ENCODE data around the gene RBFOX2. TPM values are rescaled to one million over a fixed set of nuclear protein-coding genes. Genes with fewer than 3 reads are reported as not detected.

Gene RBFOX2
- total RNA-seq, 1 donor from 2014 or later, result 126 TPM

DNA sequence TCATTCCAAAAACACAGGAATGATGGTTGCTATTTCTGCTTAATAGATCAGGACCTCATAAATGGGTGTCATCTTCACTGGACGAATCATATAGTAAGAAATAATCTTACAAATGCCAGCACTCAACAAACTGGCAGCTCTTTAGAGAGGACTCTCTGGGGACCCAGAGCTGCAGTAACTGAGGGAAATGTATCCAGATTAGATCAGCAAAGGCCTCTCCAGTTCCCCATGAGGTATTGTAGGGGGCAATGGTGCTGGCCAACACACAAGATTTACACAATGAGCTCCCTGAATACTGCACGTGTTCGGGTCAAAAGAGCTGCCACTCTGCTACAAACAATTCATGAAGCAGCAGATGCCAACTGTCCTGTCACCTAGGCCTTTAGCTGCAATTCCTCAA lies 110.2 kb downstream of the RBFOX2 start:
- Mint-ChIP-seq H3K9me3 (no peaks in the 10 kb centered on the region), H3K4me3 (no peak overlapping the region), H3K27me3 (ENCODE audit: low read depth) (no peaks in the 10 kb centered on the region), H3K36me3 (ENCODE audit: low read depth) (no peaks in the 10 kb centered on the region), H3K27ac (ENCODE audit: unreplicated experiment) (no peak overlapping the region), H3K4me1 (peaks cover 63% of the 10 kb centered on the region)
- TF ChIP-seq, protein P1, sequence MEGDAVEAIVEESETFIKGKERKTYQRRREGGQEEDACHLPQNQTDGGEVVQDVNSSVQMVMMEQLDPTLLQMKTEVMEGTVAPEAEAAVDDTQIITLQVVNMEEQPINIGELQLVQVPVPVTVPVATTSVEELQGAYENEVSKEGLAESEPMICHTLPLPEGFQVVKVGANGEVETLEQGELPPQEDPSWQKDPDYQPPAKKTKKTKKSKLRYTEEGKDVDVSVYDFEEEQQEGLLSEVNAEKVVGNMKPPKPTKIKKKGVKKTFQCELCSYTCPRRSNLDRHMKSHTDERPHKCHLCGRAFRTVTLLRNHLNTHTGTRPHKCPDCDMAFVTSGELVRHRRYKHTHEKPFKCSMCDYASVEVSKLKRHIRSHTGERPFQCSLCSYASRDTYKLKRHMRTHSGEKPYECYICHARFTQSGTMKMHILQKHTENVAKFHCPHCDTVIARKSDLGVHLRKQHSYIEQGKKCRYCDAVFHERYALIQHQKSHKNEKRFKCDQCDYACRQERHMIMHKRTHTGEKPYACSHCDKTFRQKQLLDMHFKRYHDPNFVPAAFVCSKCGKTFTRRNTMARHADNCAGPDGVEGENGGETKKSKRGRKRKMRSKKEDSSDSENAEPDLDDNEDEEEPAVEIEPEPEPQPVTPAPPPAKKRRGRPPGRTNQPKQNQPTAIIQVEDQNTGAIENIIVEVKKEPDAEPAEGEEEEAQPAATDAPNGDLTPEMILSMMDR (conservative IDR thresholded peaks at IDR 0.05), result no peak
- DNase-seq (ENCODE audit: low read depth, low spot score), result no peak

DNA sequence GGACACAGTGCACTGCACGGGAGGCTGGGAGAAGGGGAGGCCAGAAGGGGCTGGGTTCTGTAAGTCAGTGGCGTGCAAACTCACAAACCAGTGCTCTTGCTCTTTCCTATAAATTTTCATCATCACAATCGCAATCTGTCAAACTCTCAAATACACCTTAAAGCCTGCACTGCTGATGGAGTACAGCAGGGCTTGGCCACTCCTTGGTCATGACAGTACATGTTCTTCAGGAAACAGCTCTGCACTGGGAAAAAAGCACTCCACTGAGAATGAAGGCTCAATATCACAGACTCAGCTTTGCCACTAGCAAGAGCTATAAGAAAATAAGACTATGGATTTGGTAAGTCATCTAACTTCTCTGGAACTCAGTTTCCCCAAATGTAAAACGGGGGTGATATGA lies 111.0 kb downstream of the RBFOX2 start:
- no peak overlapping the region for H3K27ac Mint-ChIP-seq (ENCODE audit: unreplicated experiment)
- H3K4me3 Mint-ChIP-seq, result peak overlapping the region; percentile 8
- DNase-seq (ENCODE audit: low read depth, low spot score), result no peak
- peaks cover 63% of the 10 kb centered on the region for H3K4me1 Mint-ChIP-seq
- H3K9me3 Mint-ChIP-seq, result no peaks in the 10 kb centered on the region
- TF ChIP-seq, protein P1 (conservative IDR thresholded peaks at IDR 0.05), result no peak
- H3K27me3 Mint-ChIP-seq (ENCODE audit: low read depth), result no peaks in the 10 kb centered on the region
- no peaks in the 10 kb centered on the region for H3K36me3 Mint-ChIP-seq (ENCODE audit: low read depth)

DNA sequence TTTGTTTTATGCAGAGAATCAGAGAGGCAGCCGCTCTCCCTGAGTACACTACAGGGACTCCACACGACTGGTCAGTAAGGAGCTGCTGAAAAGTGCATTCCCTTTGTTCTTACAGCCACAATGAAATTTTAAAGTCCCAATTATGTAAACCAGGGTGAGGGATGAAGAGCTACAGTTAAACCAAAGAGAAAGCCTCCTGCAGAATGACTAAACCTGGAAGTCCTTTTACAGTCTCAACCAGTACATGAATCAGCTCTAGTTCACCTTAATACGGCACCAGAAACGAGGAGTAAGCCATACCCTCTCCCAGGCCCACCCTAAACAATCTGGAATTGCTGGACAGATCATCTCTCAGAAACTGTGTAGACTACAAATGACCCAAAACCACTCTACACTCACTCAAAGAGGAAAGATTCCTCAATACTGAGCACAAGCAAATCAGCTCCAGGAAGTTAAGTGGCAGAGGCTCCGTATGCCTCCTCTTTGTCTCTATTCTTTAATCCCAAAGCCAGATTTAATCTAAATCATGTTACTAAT lies 113.1 kb downstream of the RBFOX2 start:
- Mint-ChIP-seq H3K9me3 (no peaks in the 10 kb centered on the region), H3K4me1 (peaks cover 68% of the 10 kb centered on the region), H3K36me3 (ENCODE audit: low read depth) (no peaks in the 10 kb centered on the region)

DNA sequence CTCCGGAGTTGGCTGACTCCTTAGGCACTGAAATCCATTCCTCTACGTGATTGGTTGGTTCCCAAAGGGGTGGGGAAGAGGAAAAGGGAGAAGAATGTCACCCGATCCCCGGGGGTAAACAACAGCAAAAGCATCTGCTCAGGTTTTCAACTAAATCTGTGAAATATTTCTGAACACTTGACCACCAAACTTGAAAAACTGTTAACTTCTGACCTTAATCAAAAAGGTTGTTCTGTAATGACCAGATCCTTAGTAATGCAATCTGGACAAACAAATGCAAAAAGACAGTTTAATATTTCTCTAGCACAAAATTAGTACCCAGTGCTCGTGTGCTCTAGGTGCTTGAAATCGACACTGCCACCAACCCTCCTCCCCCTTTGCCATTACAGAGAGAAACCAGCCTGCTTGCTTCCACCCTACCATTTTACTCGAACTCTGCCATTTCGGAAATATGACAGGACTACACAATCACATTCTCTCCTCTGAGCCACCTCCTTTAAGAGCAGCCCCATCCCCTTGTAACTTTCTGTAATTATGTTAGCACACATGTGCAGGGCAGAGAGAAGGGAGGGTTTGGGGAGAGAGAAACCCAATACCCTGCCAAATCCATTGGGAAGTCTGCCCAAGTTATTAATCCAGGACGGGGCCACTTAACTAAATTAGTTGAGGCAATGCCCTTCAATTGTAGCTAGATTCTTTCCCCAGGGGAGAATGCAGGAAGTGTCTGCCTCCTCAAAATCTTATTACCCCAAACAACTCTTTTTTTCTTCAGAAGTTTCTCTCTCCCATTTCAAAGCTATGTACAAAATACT lies 113.8 kb downstream of the RBFOX2 start:
- H3K36me3 Mint-ChIP-seq (ENCODE audit: low read depth), result no peaks in the 10 kb centered on the region

More for the DNA sequence above, 113.1 kb downstream of the RBFOX2 start:
- peak overlapping the region; percentile 83 for H3K4me3 Mint-ChIP-seq
- H3K27ac Mint-ChIP-seq (ENCODE audit: unreplicated experiment), result peak overlapping the region; percentile 79
- H3K27me3 Mint-ChIP-seq (ENCODE audit: low read depth), result no peaks in the 10 kb centered on the region
- no peak for DNase-seq (ENCODE audit: low read depth, low spot score)
- TF ChIP-seq, protein P1 (conservative IDR thresholded peaks at IDR 0.05), result no peak

DNA sequence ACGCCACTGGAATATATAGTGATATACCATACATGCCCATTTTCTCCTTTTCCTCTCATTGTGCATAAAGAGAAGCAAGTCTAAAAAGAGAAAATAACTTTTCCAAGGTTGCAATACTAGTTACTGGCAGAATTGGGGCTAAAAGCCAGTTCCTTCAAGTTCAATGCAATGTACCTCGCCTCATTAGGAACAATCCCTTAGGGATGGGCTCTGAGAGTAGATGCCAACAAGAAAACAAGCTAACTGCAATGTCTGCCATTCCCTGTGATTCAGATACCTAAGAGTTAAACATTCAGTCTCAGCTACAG lies 114.3 kb downstream of the RBFOX2 start:
- Mint-ChIP-seq H3K9me3 (no peaks in the 10 kb centered on the region), H3K4me1 (peaks cover 68% of the 10 kb centered on the region)

More for the DNA sequence above, 113.8 kb downstream of the RBFOX2 start:
- peaks cover 73% of the 10 kb centered on the region for H3K4me1 Mint-ChIP-seq
- no peaks in the 10 kb centered on the region for H3K27me3 Mint-ChIP-seq (ENCODE audit: low read depth)
- TF ChIP-seq, protein P1 (conservative IDR thresholded peaks at IDR 0.05), result no peak
- DNase-seq (ENCODE audit: low read depth, low spot score), result peak; percentile 50
- peak overlapping the region; percentile 83 for H3K4me3 Mint-ChIP-seq
- H3K9me3 Mint-ChIP-seq, result no peaks in the 10 kb centered on the region
- peak overlapping the region; percentile 79 for H3K27ac Mint-ChIP-seq (ENCODE audit: unreplicated experiment)

More for the DNA sequence above, 114.3 kb downstream of the RBFOX2 start:
- Mint-ChIP-seq H3K36me3 (ENCODE audit: low read depth) (no peaks in the 10 kb centered on the region), H3K27me3 (ENCODE audit: low read depth) (no peaks in the 10 kb centered on the region), H3K4me3 (peak overlapping the region; percentile 83), H3K27ac (ENCODE audit: unreplicated experiment) (peak overlapping the region; percentile 79)
- no peak for DNase-seq (ENCODE audit: low read depth, low spot score)
- TF ChIP-seq, protein P1 (conservative IDR thresholded peaks at IDR 0.05), result no peak

Data from neural crest cell (in vitro differentiated cells).